Astrocyte (in vitro differentiated cells and primary cell): ENCODE results near the gene MAPRE2. TPM values are rescaled to one million over a fixed set of nuclear protein-coding genes. Genes with fewer than 3 reads are reported as not detected.

Experiments used
- DNase-seq: peaks from one replicate; pipeline ENCODE4 v3.0.0-alpha.2; 2010; ENCODE audit warnings: low read depth
- FAIRE-seq: peaks from 2 replicates; lab custom pipeline; 2011; peaks lifted over from hg19 to GRCh38; lab: Jason Lieb, UNC
- H2AFZ ChIP-seq: 2 replicates; pipeline ENCODE4 v1.6.0; 2012; ENCODE audit warnings: low read depth, low read length, inconsistent platforms
- H3K27ac ChIP-seq: 2 replicates; pipeline ENCODE4 v1.5.1; 2011; ENCODE audit warnings: low read depth, low read length, inconsistent platforms
- H3K27me3 ChIP-seq: 2 replicates; pipeline ENCODE4 v1.6.0; 2011; ENCODE audit warnings: low read length, inconsistent platforms; ENCODE audit not compliant: insufficient read depth
- H3K36me3 ChIP-seq: 2 replicates; pipeline ENCODE4 v1.5.1; 2011; ENCODE audit warnings: low read length, inconsistent platforms; ENCODE audit not compliant: insufficient read depth
- H3K4me1 ChIP-seq: 2 replicates; pipeline ENCODE4 v1.5.1; 2011; ENCODE audit warnings: low read length, inconsistent platforms; ENCODE audit not compliant: insufficient read depth
- H3K4me2 ChIP-seq: 2 replicates; pipeline ENCODE4 v1.6.0; 2012; ENCODE audit warnings: low read length, inconsistent platforms
- H3K4me3 ChIP-seq: 2 replicates; pipeline ENCODE4 v1.5.1; 2011; ENCODE audit warnings: low read depth, mild to moderate bottlenecking, low read length, inconsistent platforms; ENCODE audit not compliant: insufficient read depth
- H3K79me2 ChIP-seq: 2 replicates; pipeline ENCODE4 v1.6.0; 2012; ENCODE audit warnings: mild to moderate bottlenecking, low read length, inconsistent platforms; ENCODE audit not compliant: insufficient read depth
- H3K9ac ChIP-seq: 2 replicates; pipeline ENCODE4 v1.6.0; 2012; ENCODE audit warnings: mild to moderate bottlenecking, low read length, inconsistent platforms
- H3K9me3 ChIP-seq: 2 replicates; pipeline ENCODE4 v1.5.1; 2012; ENCODE audit warnings: low read depth, mild to moderate bottlenecking, low read length, inconsistent platforms; ENCODE audit not compliant: insufficient read depth
- H4K20me1 ChIP-seq: 2 replicates; pipeline ENCODE4 v1.6.0; 2012; ENCODE audit warnings: low read length, inconsistent platforms; ENCODE audit not compliant: insufficient read depth
- H3K27ac Mint-ChIP-seq: one replicate; pipeline ENCODE4 v1.8.0; 2021; ENCODE audit warnings: mild to moderate bottlenecking, mixed read lengths; ENCODE audit not compliant: unreplicated experiment
- H3K27me3 Mint-ChIP-seq: one replicate; pipeline ENCODE4 v1.8.0; 2021; ENCODE audit warnings: low read depth, mixed read lengths; ENCODE audit not compliant: unreplicated experiment
- H3K36me3 Mint-ChIP-seq: one replicate; pipeline ENCODE4 v1.8.0; 2021; ENCODE audit warnings: low read depth, mixed read lengths; ENCODE audit not compliant: unreplicated experiment
- H3K4me1 Mint-ChIP-seq: one replicate; pipeline ENCODE4 v1.8.0; 2021; ENCODE audit warnings: low read depth, mixed read lengths; ENCODE audit not compliant: unreplicated experiment
- H3K4me3 Mint-ChIP-seq: one replicate; pipeline ENCODE4 v1.8.0; 2021; ENCODE audit warnings: mild to moderate bottlenecking, moderate library complexity, mixed read lengths; ENCODE audit not compliant: unreplicated experiment
- H3K9me3 Mint-ChIP-seq: one replicate; pipeline ENCODE4 v1.8.0; 2021; ENCODE audit warnings: mild to moderate bottlenecking, mixed read lengths; ENCODE audit not compliant: unreplicated experiment
- CTCF ChIP-seq: IDR thresholded peaks from 2 replicates; pipeline ENCODE4 v1.5.1; 2011; ENCODE audit warnings: low read depth, mild to moderate bottlenecking, inconsistent platforms, low read length, moderate library complexity; ENCODE audit not compliant: insufficient read depth
- EZH2 ChIP-seq: IDR thresholded peaks from 2 replicates; pipeline ENCODE4 v1.6.1; 2012; ENCODE audit warnings: mild to moderate bottlenecking, low read length, inconsistent platforms; ENCODE audit not compliant: insufficient read depth
- total RNA-seq: library from RNA; stranded (reverse); gene quantifications from 2 replicates; pipeline ENCODE4 v1.2.1, GENCODE V29; 2021

Gene MAPRE2
- total RNA-seq, 1 donor from 2014 or later: 33.8 TPM

DNA sequence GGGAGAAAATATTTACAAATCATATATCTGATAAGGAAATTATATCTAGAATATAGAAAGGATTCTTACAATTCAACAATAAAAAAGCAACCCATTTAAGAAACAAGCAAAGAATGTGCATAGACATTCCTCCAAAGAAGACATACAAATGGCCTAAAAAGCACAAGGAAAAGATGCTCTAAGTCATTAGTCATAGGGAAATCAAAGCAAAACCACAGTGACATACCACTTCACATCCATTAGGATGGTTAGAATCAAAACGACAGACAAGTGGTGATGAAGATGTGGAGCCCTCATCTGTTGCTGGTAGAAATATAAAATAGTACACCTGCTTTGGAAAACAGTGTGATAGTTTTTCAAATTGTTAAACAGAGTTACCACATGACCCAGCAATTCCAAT, 48.2 kb downstream of the MAPRE2 start:
- TF ChIP-seq EZH2 (no peak), CTCF (no peak)
- Histone ChIP-seq H3K4me2 (no peak overlapping the region), H3K27me3 (no peaks in the 10 kb centered on the region), H3K4me1 (peaks cover 8% of the 10 kb centered on the region), H3K4me3 (no peak overlapping the region), H3K79me2 (no peaks in the 10 kb centered on the region), H2AFZ (no peak overlapping the region), H3K9me3 (no peaks in the 10 kb centered on the region), H3K27ac (peak overlapping the region; percentile 25), H4K20me1 (no peaks in the 10 kb centered on the region), H3K9ac (no peak overlapping the region), H3K36me3 (no peaks in the 10 kb centered on the region)
- FAIRE-seq (no peak), DNase-seq (peak; percentile 50)
- H3K9me3 Mint-ChIP-seq: no peaks in the 10 kb centered on the region
- H3K27me3 Mint-ChIP-seq: no peaks in the 10 kb centered on the region
- H3K4me1 Mint-ChIP-seq: peaks cover 18% of the 10 kb centered on the region
- H3K4me3 Mint-ChIP-seq: no peak overlapping the region
- no peak overlapping the region for H3K27ac Mint-ChIP-seq
- H3K36me3 Mint-ChIP-seq: no peaks in the 10 kb centered on the region

GRCh38 chr18:35089891-35090550, 48.8 kb downstream of the MAPRE2 start:
- Histone ChIP-seq H2AFZ (no peak overlapping the region), H3K27ac (peak overlapping the region; percentile 25), H3K4me2 (no peak overlapping the region), H3K4me1 (peaks cover 8% of the 10 kb centered on the region), H3K9ac (no peak overlapping the region), H3K36me3 (no peaks in the 10 kb centered on the region), H4K20me1 (no peaks in the 10 kb centered on the region), H3K4me3 (no peak overlapping the region), H3K79me2 (no peaks in the 10 kb centered on the region), H3K27me3 (no peaks in the 10 kb centered on the region), H3K9me3 (no peaks in the 10 kb centered on the region)
- Mint-ChIP-seq H3K9me3 (no peaks in the 10 kb centered on the region), H3K27ac (peak overlapping the region; percentile 62), H3K4me1 (peaks cover 18% of the 10 kb centered on the region), H3K27me3 (no peaks in the 10 kb centered on the region), H3K36me3 (no peaks in the 10 kb centered on the region), H3K4me3 (no peak overlapping the region)
- no peak for FAIRE-seq
- TF ChIP-seq CTCF: no peak
- TF ChIP-seq EZH2: no peak
- DNase-seq: peak; percentile 67

DNA sequence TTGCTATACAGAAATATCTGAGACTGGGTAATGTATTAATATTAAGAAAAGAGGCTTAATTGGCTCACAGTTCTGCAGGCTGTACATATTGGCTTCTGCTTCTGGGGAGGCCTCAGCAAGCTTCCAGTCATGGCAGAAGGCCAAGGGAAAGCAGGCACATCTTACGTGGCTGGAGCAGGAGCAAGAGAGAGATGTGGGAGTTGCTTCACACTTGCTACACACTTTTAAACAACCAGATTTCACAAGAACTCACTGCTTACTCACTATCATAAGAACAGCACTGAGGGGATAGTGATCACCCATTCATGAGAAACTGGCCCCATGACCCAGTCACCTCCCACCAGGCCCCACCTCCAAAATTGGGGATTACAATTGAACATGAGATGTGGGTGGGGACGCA, 50.6 kb downstream of the MAPRE2 start:
- H3K27ac Mint-ChIP-seq: no peak overlapping the region
- H3K4me1 ChIP-seq: peaks cover 14% of the 10 kb centered on the region
- no peak for TF ChIP-seq EZH2
- no peak for TF ChIP-seq CTCF
- no peak overlapping the region for H3K27ac ChIP-seq
- no peak overlapping the region for H3K4me3 Mint-ChIP-seq
- DNase-seq (no peak), FAIRE-seq (no peak)
- H3K79me2 ChIP-seq: no peaks in the 10 kb centered on the region
- H3K36me3 ChIP-seq: no peaks in the 10 kb centered on the region
- no peaks in the 10 kb centered on the region for H3K9me3 Mint-ChIP-seq
- H3K27me3 Mint-ChIP-seq: no peaks in the 10 kb centered on the region
- H3K4me2 ChIP-seq: no peak overlapping the region
- H3K36me3 Mint-ChIP-seq: no peaks in the 10 kb centered on the region
- no peak overlapping the region for H3K4me3 ChIP-seq
- no peak overlapping the region for H3K9ac ChIP-seq
- H3K9me3 ChIP-seq: no peaks in the 10 kb centered on the region
- H2AFZ ChIP-seq: no peak overlapping the region
- H3K27me3 ChIP-seq: no peaks in the 10 kb centered on the region
- peaks cover 27% of the 10 kb centered on the region for H3K4me1 Mint-ChIP-seq
- H4K20me1 ChIP-seq: no peaks in the 10 kb centered on the region
